Measurements from ENCODE around the gene SEPHS2. TPM values are rescaled to one million over a fixed set of nuclear protein-coding genes. Genes with fewer than 3 reads are reported as not detected.
"Not testable (repeated sequence)": the region's sequence is repeated elsewhere in the genome, so short reads cannot be mapped to it uniquely, and the experiment has no call there.

Gene SEPHS2
- total RNA-seq, 1 donor from 2014 or later: 83.4 TPM

DNA sequence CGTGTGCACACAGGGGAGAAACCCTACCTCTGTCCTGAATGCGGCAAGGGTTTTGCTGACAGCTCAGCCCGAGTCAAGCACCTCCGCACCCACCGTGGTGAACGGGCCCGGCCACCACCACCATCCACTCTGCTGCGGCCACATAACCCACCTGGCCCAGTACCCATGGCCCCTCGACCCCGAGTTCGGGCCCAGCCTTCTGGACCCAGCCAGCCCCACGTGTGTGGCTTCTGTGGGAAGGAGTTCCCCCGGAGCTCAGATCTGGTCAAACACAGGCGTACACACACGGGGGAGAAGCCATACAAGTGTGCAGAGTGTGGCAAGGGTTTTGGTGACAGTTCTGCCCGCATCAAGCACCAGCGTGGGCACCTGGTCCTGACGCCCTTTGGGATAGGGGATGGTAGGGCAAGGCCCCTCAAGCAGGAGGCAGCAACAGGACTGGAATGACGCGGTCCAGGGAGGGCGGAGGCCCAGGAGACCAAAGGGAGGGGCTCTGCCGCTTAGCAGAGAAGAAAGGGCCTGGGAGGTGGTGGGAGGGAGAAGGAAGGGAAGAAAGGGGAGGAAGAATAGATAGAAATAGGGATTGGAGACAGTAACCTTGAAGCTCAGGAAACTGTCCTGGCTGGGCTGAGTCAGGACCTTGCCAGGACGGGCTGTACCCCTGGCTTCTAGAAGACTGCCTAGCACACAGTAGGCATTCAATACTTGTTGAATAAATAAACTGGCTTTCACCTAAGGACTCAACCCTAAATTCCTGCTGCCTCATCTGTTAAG lies 46.8 kb downstream of the SEPHS2 start:
- Mint-ChIP-seq H3K36me3 (ENCODE audit: low read depth) (peaks cover 19% of the 10 kb centered on the region), H3K9me3 (no peaks in the 10 kb centered on the region), H3K27ac (peak overlapping the region; percentile 29), H3K4me1 (ENCODE audit: low read depth) (peaks cover 53% of the 10 kb centered on the region), H3K27me3 (ENCODE audit: insufficient read depth) (peaks cover 4% of the 10 kb centered on the region), H3K4me3 (no peak overlapping the region)
- intact Hi-C loops (cut with micrococcal nuclease): no loop called here
- DNase-seq (ENCODE audit: low spot score): no peak

DNA sequence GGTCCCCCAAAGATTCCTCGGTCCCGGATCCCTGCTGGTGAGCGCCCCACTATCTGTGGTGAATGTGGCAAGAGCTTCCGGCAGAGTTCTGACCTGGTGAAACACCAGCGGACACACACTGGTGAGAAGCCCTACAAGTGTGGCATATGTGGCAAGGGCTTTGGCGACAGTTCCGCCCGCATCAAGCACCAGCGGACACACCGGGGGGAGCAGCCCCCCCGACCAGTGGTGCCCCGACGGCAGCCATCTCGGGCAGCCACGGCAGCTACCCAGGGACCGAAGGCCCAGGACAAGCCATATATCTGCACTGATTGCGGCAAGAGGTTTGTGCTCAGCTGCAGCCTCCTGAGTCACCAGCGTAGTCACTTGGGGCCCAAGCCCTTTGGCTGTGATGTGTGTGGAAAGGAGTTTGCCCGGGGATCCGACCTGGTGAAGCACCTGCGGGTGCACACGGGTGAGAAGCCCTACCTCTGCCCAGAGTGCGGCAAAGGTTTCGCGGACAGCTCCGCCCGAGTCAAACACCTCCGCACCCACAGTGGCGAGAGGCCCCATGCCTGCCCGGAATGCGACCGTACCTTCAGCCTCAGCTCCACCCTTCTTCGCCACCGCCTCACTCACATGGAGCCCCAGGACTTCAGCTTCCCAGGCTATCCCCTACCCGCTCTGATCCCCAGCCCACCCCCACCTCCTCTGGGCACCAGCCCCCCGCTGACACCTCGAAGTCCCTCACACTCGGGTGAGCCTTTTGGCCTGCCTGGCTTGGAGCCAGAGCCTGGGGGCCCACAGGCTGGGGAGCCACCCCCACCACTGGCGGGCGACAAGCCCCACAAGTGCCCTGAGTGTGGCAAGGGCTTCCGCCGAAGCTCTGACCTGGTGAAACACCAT lies 47.7 kb downstream of the SEPHS2 start:
- H3K9me3 Mint-ChIP-seq: no peaks in the 10 kb centered on the region
- peaks cover 19% of the 10 kb centered on the region for H3K36me3 Mint-ChIP-seq (ENCODE audit: low read depth)
- H3K4me3 Mint-ChIP-seq: no peak overlapping the region
- peaks cover 1% of the 10 kb centered on the region for H3K27me3 Mint-ChIP-seq (ENCODE audit: insufficient read depth)
- DNase-seq (ENCODE audit: low spot score): no peak
- intact Hi-C loops (cut with micrococcal nuclease): no loop called here
- peaks cover 53% of the 10 kb centered on the region for H3K4me1 Mint-ChIP-seq (ENCODE audit: low read depth)
- no peak overlapping the region for H3K27ac Mint-ChIP-seq

DNA sequence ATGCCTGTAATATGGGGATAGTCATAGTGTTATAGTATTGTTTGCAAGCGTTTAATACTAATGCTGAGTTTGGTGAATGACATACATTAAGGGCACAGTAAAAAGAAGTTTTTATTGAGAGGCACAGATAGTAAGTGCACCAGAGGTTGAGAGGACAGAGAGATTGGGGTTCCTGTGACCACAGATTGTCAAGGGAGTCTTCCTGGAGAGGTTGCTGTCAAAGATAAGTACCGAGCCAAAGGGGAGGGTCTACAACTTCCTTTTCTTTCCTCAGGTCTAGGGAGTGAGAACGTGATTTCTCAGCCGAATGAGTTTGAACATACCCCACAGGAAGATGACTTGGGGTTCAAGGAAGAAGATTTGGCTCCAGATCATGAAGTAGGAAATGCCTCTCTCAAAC lies 48.6 kb downstream of the SEPHS2 start:
- Mint-ChIP-seq H3K27me3 (ENCODE audit: insufficient read depth) (no peaks in the 10 kb centered on the region), H3K27ac (peak overlapping the region; percentile 34), H3K4me1 (ENCODE audit: low read depth) (peaks cover 53% of the 10 kb centered on the region), H3K9me3 (no peaks in the 10 kb centered on the region), H3K36me3 (ENCODE audit: low read depth) (peaks cover 19% of the 10 kb centered on the region), H3K4me3 (peak overlapping the region; percentile 89)
- intact Hi-C loops (cut with micrococcal nuclease): no loop called here
- DNase-seq (ENCODE audit: low spot score): no peak

DNA sequence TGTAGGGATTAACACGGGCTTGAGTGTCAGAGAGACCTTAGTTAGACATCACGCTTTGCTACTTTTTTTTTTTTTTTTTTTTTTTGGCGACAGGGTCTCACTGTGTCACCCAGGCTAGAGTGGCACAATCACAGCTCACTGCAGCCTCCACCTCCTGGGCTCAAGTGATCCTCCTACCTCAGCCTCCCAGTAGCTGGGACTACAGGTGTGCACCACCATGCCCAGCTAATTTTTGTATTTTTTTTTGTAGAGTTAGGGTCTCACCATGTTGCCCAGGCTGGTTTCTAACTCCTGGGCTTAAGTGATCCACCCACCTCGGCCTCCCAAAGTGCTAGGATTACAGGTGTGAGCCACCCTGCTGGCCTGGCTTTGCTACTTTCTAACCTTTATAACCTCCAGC lies 49.0 kb downstream of the SEPHS2 start:
- H3K4me1 Mint-ChIP-seq (ENCODE audit: low read depth): peaks cover 50% of the 10 kb centered on the region
- H3K36me3 Mint-ChIP-seq (ENCODE audit: low read depth): peaks cover 19% of the 10 kb centered on the region
- intact Hi-C loops (cut with micrococcal nuclease); DNase-seq (ENCODE audit: low spot score); H3K9me3 Mint-ChIP-seq; H3K27me3 Mint-ChIP-seq (ENCODE audit: insufficient read depth): not testable (repeated sequence)
- peak overlapping the region; percentile 34 for H3K27ac Mint-ChIP-seq
- H3K4me3 Mint-ChIP-seq: peak overlapping the region; percentile 89

DNA sequence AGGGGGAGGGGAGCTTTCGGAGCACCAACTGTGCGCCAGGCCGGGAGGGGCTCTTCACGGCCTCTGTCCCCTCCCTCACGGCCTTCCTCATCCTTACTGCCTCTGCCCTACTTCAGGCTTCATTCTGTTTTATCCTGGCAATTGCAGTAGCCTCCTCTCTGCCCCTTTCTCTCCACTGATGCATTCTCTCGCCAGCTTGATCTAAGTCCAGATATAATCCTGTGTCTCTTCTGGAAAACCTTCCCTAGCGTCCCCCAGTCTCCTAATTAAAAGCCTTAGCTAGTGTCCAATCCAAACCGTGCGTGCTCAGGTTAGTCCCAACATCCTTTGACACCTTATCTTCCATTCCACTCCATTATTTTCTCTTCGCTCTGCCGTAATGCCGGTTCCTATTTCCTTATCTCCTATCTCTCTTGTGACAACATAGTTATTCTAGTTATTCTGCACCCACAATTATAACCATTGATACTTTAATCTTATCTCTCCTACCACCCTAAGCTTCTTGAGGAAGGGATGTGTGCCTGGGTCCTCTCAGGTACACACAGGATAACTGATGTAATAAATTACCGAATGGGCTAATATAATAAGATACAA lies 49.6 kb downstream of the SEPHS2 start:
- H3K27ac Mint-ChIP-seq: peak overlapping the region; percentile 80

DNA sequence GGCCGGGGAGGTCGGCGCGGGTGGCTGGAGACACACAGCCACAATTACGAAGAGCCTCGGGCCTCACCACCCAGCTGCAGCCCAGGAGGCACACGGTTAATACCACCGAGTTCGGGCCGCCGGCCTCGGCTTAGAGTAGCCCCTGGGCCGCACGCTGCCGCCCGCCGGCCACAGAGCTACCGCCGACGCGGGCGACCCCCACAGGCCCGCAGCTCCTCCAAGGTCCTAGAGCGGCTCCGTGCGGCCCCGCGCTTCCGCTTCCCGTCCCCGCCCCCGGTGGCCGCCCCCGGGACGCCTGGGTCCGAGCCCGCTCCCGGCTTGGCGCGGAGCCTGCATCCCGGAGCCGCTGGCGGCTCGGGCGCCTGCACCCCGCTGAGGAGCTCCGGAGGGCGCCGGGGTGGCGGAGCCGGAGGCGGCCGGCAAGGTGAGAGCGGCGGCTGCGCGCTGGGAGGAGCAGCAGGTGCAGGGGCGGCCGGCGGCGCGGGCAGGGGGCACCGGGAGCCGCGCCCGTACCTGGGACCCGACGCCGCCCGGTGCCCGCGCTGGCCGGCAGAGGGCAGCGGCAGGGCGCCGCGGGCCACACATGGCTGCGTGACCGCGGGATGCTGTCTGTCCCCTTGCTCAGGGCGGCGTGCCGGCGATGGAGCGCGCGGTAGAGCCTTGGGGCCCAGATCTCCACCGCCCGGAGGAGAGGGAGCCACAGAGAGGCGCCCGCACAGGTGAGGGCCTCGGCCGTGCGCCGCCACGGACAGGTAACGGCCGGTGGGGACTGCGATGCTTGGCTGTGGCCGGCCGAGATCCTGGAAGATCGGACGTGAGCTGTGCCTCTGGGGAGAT lies 50.3 kb downstream of the SEPHS2 start, which contains the start of gene ZNF48:
ZNF48 (plus strand) TSS at position 266 of the 837 bp plus-strand sequence; CDS start at position 641, 375 bp downstream.
- intact Hi-C loops (cut with micrococcal nuclease): loop anchor here (1.0 kb wide), 3 partner anchors 12 to 17 kb away; partner anchors contain the start of genes SEPTIN1 and ZNF771
- peaks cover 19% of the 10 kb centered on the region for H3K36me3 Mint-ChIP-seq (ENCODE audit: low read depth)
- H3K27ac Mint-ChIP-seq: peak within 1 kb of the TSS; percentile 80
- no peaks in the 10 kb centered on the region for H3K9me3 Mint-ChIP-seq
- H3K4me3 Mint-ChIP-seq: peak within 1 kb of the TSS; percentile 90
- DNase-seq (ENCODE audit: low spot score): peak; percentile 53
- H3K4me1 Mint-ChIP-seq (ENCODE audit: low read depth): peaks cover 41% of the 10 kb centered on the region
- no peaks in the 10 kb centered on the region for H3K27me3 Mint-ChIP-seq (ENCODE audit: insufficient read depth)

More for the DNA sequence above, 49.6 kb downstream of the SEPHS2 start:
- intact Hi-C loops (cut with micrococcal nuclease): loop anchor here (1.0 kb wide), 3 partner anchors 11 to 18 kb away; partner anchors contain the start of genes SEPTIN1 and ZNF771
- no peak for DNase-seq (ENCODE audit: low spot score)
- Mint-ChIP-seq H3K9me3 (no peaks in the 10 kb centered on the region), H3K27me3 (ENCODE audit: insufficient read depth) (no peaks in the 10 kb centered on the region), H3K4me1 (ENCODE audit: low read depth) (peaks cover 46% of the 10 kb centered on the region), H3K4me3 (peak overlapping the region; percentile 89), H3K36me3 (ENCODE audit: low read depth) (peaks cover 19% of the 10 kb centered on the region)

DNA sequence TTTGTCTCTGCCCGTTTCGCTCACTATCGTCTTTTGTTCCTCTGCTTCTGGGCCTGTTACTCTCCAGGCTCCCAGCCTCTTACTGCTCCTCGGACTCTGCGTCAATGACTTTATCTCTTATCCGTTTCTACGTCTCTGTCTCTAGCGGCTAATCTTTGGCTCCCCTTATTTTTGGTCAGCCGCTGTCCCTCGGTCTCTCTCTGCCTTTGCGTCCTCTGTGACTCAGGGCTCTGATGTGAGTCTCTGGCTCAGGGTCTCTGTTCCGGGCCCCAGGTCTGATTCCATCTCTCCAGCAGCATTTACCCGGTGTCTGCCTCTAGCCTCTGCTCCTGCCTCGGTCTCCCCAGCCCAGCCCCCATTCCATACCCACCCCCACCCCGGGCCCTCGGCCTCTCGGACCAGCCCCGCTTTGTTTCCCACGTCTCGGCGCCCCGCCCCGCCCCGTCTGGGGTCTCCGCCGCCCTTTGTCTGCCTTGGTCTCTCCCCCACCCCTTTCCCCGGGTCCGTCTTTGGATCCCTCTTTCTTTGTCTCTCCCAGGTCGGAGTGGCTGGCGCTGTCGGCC lies 51.0 kb downstream of the SEPHS2 start:
- Mint-ChIP-seq H3K9me3 (no peaks in the 10 kb centered on the region), H3K27ac (peak overlapping the region; percentile 72), H3K4me1 (ENCODE audit: low read depth) (peaks cover 35% of the 10 kb centered on the region), H3K27me3 (ENCODE audit: insufficient read depth) (no peaks in the 10 kb centered on the region), H3K36me3 (ENCODE audit: low read depth) (peaks cover 16% of the 10 kb centered on the region), H3K4me3 (peak overlapping the region; percentile 90)
- intact Hi-C loops (cut with micrococcal nuclease): loop anchor here (1.0 kb wide), 3 partner anchors 12 to 16 kb away; partner anchors contain the start of genes SEPTIN1 and ZNF771
- DNase-seq (ENCODE audit: low spot score): no peak

Other genes starting within 250 kb of the SEPHS2 start
- 18.9 and 20.4 TPM in 2 replicates for gene SULT1A3, start 246.6 kb downstream of the SEPHS2 start, total RNA-seq
- gene NPIPB13, start 197.4 kb downstream of the SEPHS2 start, total RNA-seq: 11.0 and 20.0 TPM in 2 replicates
- 100 and 104 TPM in 2 replicates for gene CD2BP2, start 90.6 kb downstream of the SEPHS2 start, total RNA-seq
- 68.9 and 73.6 TPM in 2 replicates for gene TBC1D10B, start 75.4 kb downstream of the SEPHS2 start, total RNA-seq
- gene MYL11, start 71.1 kb downstream of the SEPHS2 start, total RNA-seq: 2.0 and 2.7 TPM in 2 replicates
- gene SEPTIN1, start 63.3 kb downstream of the SEPHS2 start, total RNA-seq: 195 and 200 TPM in 2 replicates
- 20.2 and 21.4 TPM in 2 replicates for gene ZNF48, start 50.5 kb downstream of the SEPHS2 start, total RNA-seq
- gene ZNF771, start 38.3 kb downstream of the SEPHS2 start, total RNA-seq: 8.1 and 8.9 TPM in 2 replicates
- 173 and 178 TPM in 2 replicates for gene DCTPP1, start 15.8 kb downstream of the SEPHS2 start, total RNA-seq
- 259 and 287 TPM in 2 replicates for gene ITGAL, start 26.9 kb upstream of the SEPHS2 start, total RNA-seq
- 13.7 and 14.6 TPM in 2 replicates for gene ZNF768, start 80.7 kb upstream of the SEPHS2 start, total RNA-seq
- 13.8 and 15.8 TPM in 2 replicates for gene ZNF747, start 89.0 kb upstream of the SEPHS2 start, total RNA-seq
- 17.9 and 21.2 TPM in 2 replicates for gene ZNF764, start 112.5 kb upstream of the SEPHS2 start, total RNA-seq
- 7.4 and 9.4 TPM in 2 replicates for gene ZNF688, start 125.8 kb upstream of the SEPHS2 start, total RNA-seq
- 19.2 and 21.5 TPM in 2 replicates for gene ZNF785, start 139.8 kb upstream of the SEPHS2 start, total RNA-seq
- 14.7 TPM in 2 replicates for gene ZNF689, start 164.5 kb upstream of the SEPHS2 start, total RNA-seq
- 91.9 and 97.4 TPM in 2 replicates for gene PRR14, start 205.1 kb upstream of the SEPHS2 start, total RNA-seq
- gene FBRS, start 212.6 kb upstream of the SEPHS2 start, total RNA-seq: 116 and 125 TPM in 2 replicates